ENCODE results near the gene CHRM1. TPM values are rescaled to one million over a fixed set of nuclear protein-coding genes. Genes with fewer than 3 reads are reported as not detected.

The CHRM1 gene
- total RNA-seq, 1 experiment from 2014 or later: 0.10 TPM

DNA sequence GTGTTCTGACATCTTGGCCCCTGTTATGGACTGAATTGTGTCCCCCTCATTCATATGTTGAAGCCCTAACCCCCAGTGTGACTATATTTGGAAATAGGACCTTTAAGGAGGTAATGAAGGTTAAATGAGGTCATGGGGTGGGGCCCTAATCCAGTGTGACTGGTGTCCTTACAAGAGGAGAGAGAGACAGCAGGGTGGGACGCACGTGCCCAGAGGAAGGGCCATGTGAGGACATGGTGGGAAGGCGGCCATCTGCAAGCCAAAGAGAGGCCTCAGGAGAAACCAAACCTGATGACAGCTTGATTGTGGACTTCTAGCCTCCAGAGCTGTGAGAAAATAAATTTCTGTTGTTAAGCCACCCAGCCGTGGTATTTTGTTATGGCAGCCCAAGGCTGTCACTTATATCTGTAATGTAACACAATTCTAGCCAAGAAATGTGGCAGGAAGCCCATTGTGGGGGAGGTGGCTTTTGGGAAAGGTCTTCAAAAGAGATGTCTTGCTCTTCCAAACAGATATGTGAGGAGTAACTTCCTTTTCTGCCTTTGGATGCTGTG is 39.9 kb upstream of the CHRM1 start:
- H3K27me3 ChIP-seq (ENCODE audit: insufficient read depth, low read length): no peaks in the 10 kb centered on the region
- H3K27ac ChIP-seq (ENCODE audit: low read depth, low read length): no peak overlapping the region
- TF ChIP-seq ZFX (IDR thresholded peaks at IDR 0.05) (no peak), EZH2phosphoT487 (IDR thresholded peaks at IDR 0.05; ENCODE audit: borderline replicate concordance) (no peak), SIN3A (IDR thresholded peaks at IDR 0.05; ENCODE audit: low read depth) (no peak), JUND (IDR thresholded peaks at IDR 0.05) (no peak), CEBPB (IDR thresholded peaks at IDR 0.05; ENCODE audit: low read depth) (no peak), REST (IDR thresholded peaks at IDR 0.05; ENCODE audit: low read depth) (no peak), CTCF (IDR thresholded peaks at IDR 0.05 in 2 of 3, conservative IDR thresholded peaks at IDR 0.05 in 1 of 3; ENCODE audit: borderline replicate concordance in 1 of 3, insufficient read depth in 1 of 3, low read depth in 2 of 3, low read length in 2 of 3) (no peak), FOSL1 (IDR thresholded peaks at IDR 0.05; ENCODE audit: low read depth) (no peak), SRF (IDR thresholded peaks at IDR 0.05; ENCODE audit: low read depth) (no peak), EGR1 (IDR thresholded peaks at IDR 0.05; ENCODE audit: low read depth) (no peak), TCF7L2 (IDR thresholded peaks at IDR 0.05; ENCODE audit: borderline replicate concordance, extremely low read depth, insufficient read depth, insufficient read length) (no peak), ZNF274 (IDR thresholded peaks at IDR 0.05; ENCODE audit: low read depth, low read length) (no peak), ELF1 (IDR thresholded peaks at IDR 0.05; ENCODE audit: borderline replicate concordance, low read depth) (no peak)
- no TSS peak for BruUV-seq (replicated peaks)
- ATAC-seq: no peak
- no peaks in the 10 kb centered on the region for H3K4me1 ChIP-seq (ENCODE audit: control insufficient read depth in 1 of 2, insufficient read depth in 2 of 2, low read length in 2 of 2)
- CTCF ChIA-PET: interaction anchor here (1.3 kb wide), 1 partner anchor 14 kb away, joined by 3 read pairs; no protein-coding TSS in a partner anchor
- H4K20me1 ChIP-seq (ENCODE audit: insufficient read depth): no peaks in the 10 kb centered on the region
- H3K9ac ChIP-seq (ENCODE audit: low read length): no peak overlapping the region
- POLR2A ChIA-PET: no interaction called here
- H2AFZ ChIP-seq (ENCODE audit: low read depth, low read length, poor library complexity, severe bottlenecking): no peak overlapping the region
- no peak for DNase-seq (ENCODE audit: low read depth, low spot score)
- intact Hi-C loops (cut with micrococcal nuclease): no loop called here
- RAD21 ChIA-PET (ENCODE audit: low non-redundant PET in 1 of 2, low total read pairs in 2 of 2, uncharacterized antibody in 2 of 2, unreplicated experiment in 2 of 2): no interaction called here
- H3K9me3 ChIP-seq (ENCODE audit: control insufficient read depth in 1 of 2, insufficient read depth in 1 of 2, low read depth in 1 of 2, low read length in 2 of 2): no peaks in the 10 kb centered on the region
- no peaks in the 10 kb centered on the region for H3K79me2 ChIP-seq (ENCODE audit: insufficient read depth, low read length)
- H3K4me2 ChIP-seq (ENCODE audit: low read length): no peak overlapping the region
- no peaks in the 10 kb centered on the region for H3K9me2 ChIP-seq (ENCODE audit: insufficient read depth)
- no peak overlapping the region for H3K4me3 ChIP-seq (replicated peaks in 1 of 2; ENCODE audit: low read depth in 1 of 2, low read length in 2 of 2)
- H3K36me3 ChIP-seq (ENCODE audit: control insufficient read depth in 1 of 2, insufficient read depth in 2 of 2, low read length in 2 of 2): no peaks in the 10 kb centered on the region
